22Rv1 (cell line): Measurements from ENCODE around the gene ERAP2.

Source experiments
- ZFX ChIP-seq: fragments of 450-650 bp; IDR thresholded peaks from 2 replicates; pipeline ENCODE4 v1.6.1; 2017; ENCODE audit warnings: antibody characterized with exemption, borderline replicate concordance
- TF ChIP-seq, protein P1 (sequence below): fragments of 450-650 bp; IDR thresholded peaks from 2 replicates; pipeline ENCODE4 v1.5.1; 2017; ENCODE audit warnings: mild to moderate bottlenecking

DNA sequence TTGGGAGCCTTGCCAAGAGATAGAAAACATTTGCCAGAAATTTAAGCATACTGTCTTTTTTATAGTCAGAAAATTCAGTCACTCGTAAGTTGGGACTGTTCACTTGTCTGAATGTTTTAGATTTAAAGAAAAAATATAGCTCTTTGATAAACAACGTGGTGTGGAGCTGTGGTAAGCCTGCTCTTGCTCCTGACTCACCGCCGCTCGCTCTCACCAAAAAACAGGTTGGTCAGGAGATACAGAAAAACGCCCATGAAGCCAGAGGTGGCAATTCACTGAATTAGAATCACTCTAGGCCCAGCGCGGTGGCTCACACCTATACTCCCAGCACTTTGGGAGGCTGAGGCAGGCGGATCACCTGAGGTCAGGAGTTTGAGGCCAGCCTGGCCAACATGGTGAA is 65.8 kb downstream of the ERAP2 start:
- TF ChIP-seq, protein P1, sequence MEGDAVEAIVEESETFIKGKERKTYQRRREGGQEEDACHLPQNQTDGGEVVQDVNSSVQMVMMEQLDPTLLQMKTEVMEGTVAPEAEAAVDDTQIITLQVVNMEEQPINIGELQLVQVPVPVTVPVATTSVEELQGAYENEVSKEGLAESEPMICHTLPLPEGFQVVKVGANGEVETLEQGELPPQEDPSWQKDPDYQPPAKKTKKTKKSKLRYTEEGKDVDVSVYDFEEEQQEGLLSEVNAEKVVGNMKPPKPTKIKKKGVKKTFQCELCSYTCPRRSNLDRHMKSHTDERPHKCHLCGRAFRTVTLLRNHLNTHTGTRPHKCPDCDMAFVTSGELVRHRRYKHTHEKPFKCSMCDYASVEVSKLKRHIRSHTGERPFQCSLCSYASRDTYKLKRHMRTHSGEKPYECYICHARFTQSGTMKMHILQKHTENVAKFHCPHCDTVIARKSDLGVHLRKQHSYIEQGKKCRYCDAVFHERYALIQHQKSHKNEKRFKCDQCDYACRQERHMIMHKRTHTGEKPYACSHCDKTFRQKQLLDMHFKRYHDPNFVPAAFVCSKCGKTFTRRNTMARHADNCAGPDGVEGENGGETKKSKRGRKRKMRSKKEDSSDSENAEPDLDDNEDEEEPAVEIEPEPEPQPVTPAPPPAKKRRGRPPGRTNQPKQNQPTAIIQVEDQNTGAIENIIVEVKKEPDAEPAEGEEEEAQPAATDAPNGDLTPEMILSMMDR = no peak
- no peak for TF ChIP-seq ZFX
